ENCODE results near the gene ZSCAN29. TPM values are rescaled to one million over a fixed set of nuclear protein-coding genes. Genes with fewer than 3 reads are reported as not detected.
"Not testable (repeated sequence)": the region's sequence is repeated elsewhere in the genome, so short reads cannot be mapped to it uniquely, and the experiment has no call there.

ZSCAN29 gene
- total RNA-seq (2014; rRNA removed; shearing (Covaris generic); ENCODE audit: low replicate concordance): 8.4 and 15.6 TPM in 2 replicates

DNA sequence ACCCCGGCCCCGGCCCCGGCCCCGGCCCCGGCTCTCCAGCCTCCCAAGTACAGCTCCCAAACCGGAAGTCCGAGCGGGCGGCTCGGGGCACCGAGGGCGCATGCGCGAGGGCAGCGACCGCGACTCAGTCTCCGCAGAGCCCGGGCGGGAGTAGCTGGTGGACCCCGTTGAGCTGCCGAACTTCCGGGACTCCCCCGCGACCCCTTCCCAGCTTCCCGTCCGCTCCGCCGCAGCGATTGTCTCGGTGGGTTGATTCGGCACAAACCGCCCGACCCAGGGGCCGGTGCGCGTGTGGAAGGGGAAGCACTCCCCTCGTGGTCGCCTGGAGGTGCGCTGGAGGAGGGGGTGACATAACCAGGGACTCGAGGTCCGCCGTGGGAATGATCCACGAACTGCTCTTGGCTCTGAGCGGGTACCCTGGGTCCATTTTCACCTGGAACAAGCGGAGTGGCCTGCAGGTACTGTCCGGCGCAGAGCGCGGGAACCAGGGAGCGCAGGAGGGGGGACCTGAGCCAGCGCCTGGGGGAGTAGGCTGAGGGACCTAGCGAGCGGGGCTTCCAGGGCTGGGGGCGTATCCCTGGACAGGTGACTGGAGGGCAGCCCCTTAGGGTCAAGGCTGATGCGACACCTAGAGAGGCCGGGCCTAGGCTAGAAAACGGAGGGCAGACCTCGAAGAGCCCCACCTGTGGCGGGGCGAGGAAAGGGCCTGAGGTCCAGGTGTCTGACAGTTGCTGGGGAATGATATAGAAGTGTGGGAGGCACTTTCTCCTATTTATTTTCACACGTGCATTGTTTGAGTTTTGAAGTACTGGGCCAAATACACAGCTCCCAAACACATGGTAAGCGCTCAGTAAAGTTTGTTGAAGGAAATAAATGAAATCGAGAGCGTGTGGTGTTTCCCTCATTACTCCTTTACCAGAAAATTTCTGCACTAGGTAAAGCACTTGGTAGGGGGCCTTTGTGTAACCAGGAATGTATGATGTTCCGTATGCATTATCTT lies at the start of gene ZSCAN29, which contains the start of gene TUBGCP4:
Gene ZSCAN29 (minus strand): TSS at position 69 of the 1,000 bp plus-strand sequence. CDS start 1,130 bp downstream, outside the sequence.
Gene TUBGCP4 (plus strand): TSS at position 127 of the 1,000 bp plus-strand sequence. CDS start 254 bp downstream, at position 381.
- Histone ChIP-seq H3K9me3 (0 out of 2 replicates have a peak, but pooled peaks cover 2% of the 10 kb centered on the region), H3K27me3 (no peaks in the 10 kb centered on the region), H3K4me3 (peak within 1 kb of the TSS; percentile 90), H3K36me3 (peaks cover 43% of the 10 kb centered on the region)
- peak; percentile 87 for DNase-seq

DNA sequence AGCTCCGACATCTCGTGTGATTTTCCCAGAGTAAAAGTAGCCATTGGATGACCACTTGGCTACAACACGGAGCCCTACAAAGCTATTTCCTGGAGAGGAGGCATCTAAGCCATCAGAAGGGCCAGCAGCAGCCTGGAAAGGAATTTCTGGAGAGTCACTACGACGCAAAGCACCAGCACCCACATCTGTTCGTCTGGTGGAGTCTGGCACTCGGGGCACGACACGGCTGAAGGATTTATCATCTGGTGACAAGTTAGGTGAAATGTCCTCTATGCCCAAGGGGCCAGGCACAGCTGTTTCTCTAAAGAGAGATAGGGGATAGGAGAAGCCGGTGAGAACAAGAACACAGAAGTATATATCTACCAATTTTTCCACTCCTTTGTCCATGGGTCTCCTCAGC lies 49.6 kb upstream of the ZSCAN29 start:
- Histone ChIP-seq H3K27me3 (no peaks in the 10 kb centered on the region), H3K9me3 (no peaks in the 10 kb centered on the region), H3K4me3 (no peak overlapping the region), H3K36me3 (peaks cover 64% of the 10 kb centered on the region)
- DNase-seq: no peak

DNA sequence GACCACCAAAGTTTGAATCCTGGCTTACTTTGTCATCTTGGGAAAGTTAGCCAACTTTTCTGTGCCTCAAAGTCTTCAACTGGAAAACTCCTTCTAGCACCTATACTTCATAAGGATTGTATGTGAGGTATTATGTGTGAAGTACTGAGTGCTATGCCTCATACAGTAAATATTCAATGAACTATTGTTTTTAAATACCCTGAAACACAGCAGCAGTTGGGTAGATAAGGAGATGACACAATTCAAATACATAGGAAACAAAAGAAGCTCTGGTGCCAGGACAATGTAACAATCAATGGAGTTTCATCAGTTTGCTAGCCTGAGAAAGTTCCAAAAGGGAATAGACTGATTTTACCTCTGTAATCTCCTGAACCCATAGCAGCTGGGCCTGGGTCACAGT lies 43.4 kb upstream of the ZSCAN29 start:
- H3K4me3 ChIP-seq: no peak overlapping the region
- H3K36me3 ChIP-seq: peaks cover 75% of the 10 kb centered on the region
- H3K9me3 ChIP-seq: no peaks in the 10 kb centered on the region
- no peaks in the 10 kb centered on the region for H3K27me3 ChIP-seq
- DNase-seq: no peak

DNA sequence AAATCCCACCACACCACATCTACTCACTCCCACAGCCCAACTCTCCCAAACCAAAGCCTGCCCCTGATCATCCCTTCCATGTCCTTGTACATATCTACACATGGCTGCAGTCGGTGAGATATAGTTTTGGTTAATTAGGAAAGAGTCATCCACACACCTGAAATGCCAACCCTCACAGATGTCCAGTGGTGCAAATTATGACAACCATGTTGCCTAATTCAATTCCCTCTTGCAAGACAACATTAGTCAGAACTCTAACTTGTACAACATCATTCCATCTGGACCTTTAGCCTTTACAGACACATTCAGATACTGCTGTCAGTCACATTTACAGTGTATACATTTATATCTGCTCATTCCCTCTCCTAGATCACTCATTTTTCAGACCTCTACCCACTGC lies 41.3 kb upstream of the ZSCAN29 start:
- no peaks in the 10 kb centered on the region for H3K9me3 ChIP-seq
- peaks cover 85% of the 10 kb centered on the region for H3K36me3 ChIP-seq
- no peak for DNase-seq
- no peaks in the 10 kb centered on the region for H3K27me3 ChIP-seq
- no peak overlapping the region for H3K4me3 ChIP-seq

DNA sequence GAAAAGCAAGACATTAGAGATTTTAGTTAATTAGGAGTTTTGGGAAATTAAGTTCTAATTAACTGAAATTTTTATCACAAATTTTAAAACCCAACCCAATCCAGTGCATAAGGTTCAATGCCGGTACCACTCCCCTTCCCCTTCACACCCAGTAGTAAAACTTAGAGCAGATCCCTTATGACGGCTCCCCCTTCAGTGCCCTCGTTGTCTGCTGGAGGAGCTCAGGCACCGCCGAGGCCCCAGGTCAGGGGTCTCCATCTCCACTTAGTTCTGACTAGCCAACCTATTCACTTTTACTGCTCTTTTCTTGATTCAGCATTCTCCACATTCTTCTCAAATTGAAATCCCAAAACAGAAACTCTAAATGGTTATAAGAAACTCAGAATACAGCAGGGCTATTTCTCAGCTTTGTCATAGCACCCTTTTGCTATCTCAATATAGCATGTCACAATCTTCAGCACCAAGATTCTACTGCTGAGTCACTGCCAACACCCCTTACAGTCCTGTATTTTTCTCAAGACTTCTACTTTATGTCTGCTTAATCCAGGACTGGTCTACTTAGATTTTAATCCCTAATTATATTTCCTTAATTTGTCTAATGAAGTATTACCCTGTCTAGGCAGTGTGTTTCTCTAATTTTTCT lies 39.9 kb upstream of the ZSCAN29 start:
- H3K9me3 ChIP-seq: no peaks in the 10 kb centered on the region
- no peak for DNase-seq
- peaks cover 84% of the 10 kb centered on the region for H3K36me3 ChIP-seq
- no peaks in the 10 kb centered on the region for H3K27me3 ChIP-seq
- no peak overlapping the region for H3K4me3 ChIP-seq

DNA sequence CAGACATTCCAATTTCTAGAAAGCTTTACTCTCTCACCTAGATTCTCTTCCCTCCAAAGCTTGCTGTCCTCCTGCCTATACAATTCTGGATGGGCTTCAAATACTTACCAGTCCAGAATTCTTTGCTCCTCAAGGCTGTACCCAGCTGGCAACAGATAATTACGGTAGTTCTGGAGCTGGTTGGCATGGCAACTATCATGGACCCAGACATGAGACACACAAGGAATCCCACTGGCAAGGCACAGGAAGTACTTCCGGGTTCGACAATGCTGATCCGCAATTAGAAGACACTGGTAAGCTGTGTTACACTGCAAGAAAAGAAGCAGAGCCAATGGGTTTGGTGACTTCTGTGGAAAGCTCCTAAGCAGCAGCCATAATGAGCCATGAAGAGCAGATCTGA lies 37.9 kb upstream of the ZSCAN29 start:
- Histone ChIP-seq H3K27me3 (no peaks in the 10 kb centered on the region), H3K36me3 (peaks cover 89% of the 10 kb centered on the region), H3K4me3 (no peak overlapping the region), H3K9me3 (no peaks in the 10 kb centered on the region)
- DNase-seq: no peak

DNA sequence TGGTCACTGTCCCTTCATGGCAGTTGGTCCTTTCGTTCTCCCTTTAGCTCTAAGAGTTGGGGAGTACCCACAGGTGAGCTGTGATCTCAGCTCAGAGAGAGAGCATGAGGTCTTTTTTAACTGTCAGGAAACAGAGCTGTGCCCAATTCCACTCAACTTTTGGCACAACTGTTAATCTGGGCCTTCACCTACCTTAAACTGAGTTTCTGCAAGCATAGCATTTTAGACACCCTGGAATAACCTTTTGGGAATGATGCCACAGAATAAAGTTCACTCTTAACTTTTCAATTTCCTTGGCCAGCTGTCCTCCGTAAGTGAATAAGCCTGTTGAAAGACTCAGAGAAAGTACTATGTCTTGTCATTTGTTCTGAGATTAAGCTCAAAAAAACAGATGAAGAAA lies 36.0 kb upstream of the ZSCAN29 start:
- Histone ChIP-seq H3K4me3 (no peak overlapping the region), H3K9me3 (no peaks in the 10 kb centered on the region), H3K27me3 (no peaks in the 10 kb centered on the region), H3K36me3 (peaks cover 91% of the 10 kb centered on the region)
- no peak for DNase-seq

DNA sequence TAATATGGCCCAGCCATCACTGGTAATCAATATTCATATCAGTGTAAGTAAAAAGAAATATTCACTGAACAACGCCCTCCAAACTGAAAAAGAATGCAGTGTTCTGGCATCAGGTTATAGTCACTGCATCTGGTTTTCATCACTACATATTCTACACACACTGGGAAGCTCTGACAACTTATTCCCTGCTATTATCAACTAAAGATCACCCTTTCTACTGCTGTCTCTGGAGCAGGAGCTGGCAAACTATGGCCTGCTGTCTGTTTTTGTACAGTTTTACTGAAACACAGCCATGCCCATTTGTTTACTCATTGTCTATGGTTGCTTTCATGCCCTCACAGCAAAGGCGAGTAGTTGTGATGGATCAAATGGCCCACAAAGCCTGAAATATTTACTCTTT lies 35.3 kb upstream of the ZSCAN29 start:
- no peaks in the 10 kb centered on the region for H3K9me3 ChIP-seq
- DNase-seq: no peak
- no peaks in the 10 kb centered on the region for H3K27me3 ChIP-seq
- peaks cover 90% of the 10 kb centered on the region for H3K36me3 ChIP-seq
- no peak overlapping the region for H3K4me3 ChIP-seq

DNA sequence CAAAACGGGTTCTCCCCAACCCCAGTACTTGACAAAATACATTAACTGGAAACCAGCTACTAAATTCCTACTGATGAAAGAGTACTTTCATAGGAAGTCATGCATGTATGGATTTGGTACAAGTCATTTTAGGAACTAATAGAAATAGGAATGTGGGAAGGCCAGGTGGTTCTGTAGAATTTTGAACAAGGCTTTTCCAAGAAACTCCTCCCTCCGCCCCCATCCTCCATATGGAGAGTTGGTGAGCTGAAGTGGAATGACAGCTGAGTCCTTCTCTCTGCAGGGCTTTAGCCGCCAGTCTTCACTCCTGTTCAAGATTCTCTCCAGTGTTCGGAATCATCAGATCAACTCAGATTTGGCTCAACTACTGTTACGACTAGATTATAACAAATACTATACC lies 33.3 kb upstream of the ZSCAN29 start:
- H3K9me3 ChIP-seq: no peaks in the 10 kb centered on the region
- no peak overlapping the region for H3K4me3 ChIP-seq
- H3K36me3 ChIP-seq: peaks cover 85% of the 10 kb centered on the region
- DNase-seq: no peak
- no peaks in the 10 kb centered on the region for H3K27me3 ChIP-seq

DNA sequence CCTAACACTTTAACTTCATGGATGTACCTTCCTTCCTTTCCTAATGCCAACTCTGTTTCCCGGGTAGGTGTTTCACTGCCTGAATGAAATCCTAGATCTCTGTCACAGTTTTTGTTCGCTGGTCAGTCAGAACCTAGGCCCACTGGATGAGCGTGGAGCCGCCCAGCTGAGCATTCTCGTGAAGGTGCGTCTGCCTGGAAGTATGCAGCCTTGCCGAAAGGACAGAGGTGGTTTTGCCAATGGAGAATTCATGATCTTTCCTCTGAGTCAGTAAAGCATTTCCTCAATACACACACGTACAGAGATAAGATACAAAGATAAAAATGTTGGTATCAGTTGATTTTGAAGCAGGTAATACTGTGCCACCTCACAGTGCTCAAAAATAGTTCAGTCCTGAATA lies 32.8 kb upstream of the ZSCAN29 start:
- peaks cover 85% of the 10 kb centered on the region for H3K36me3 ChIP-seq
- H3K27me3 ChIP-seq: no peaks in the 10 kb centered on the region
- no peak for DNase-seq
- no peak overlapping the region for H3K4me3 ChIP-seq
- no peaks in the 10 kb centered on the region for H3K9me3 ChIP-seq

DNA sequence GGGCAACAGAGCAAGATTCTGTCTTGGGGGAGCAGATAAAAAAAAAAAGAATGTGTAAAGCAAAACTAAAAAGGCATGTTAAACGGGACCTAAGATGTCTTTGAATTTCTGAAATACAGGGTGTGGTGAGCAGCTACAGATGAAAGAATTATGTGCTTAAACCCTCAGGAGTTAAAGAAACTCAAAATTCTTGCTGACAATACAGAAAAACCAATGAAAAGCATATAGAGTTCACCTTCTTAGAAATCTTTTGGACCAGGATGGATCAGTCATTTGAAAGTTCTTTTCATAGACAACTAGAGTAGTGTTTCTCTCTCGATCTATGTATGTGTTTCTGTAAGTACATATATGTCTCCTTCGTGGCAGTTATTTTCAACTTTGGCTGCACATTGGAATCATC lies 31.4 kb upstream of the ZSCAN29 start:
- H3K9me3 ChIP-seq: no peaks in the 10 kb centered on the region
- H3K36me3 ChIP-seq: peaks cover 78% of the 10 kb centered on the region
- no peak overlapping the region for H3K4me3 ChIP-seq
- H3K27me3 ChIP-seq: no peaks in the 10 kb centered on the region
- DNase-seq: no peak

DNA sequence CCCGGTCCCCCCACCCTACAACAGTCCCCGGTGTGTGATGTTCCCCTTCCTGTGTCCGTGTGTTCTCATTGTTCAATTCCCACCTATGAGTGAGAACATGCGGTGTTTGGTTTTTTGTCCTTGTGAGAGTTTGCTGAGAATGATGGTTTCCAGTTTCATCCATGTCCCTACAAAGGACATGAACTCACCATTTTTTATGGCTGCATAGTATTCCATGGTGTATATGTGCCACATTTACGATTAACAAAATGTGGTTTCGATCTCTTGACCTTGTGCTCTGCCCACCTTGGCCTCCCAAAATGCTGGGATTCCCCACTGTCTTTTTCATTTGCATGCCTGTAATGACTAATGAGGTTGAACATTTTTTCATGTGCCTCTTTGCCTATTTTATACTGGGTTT lies 22.7 kb upstream of the ZSCAN29 start:
- H3K27me3 ChIP-seq, H3K4me3 ChIP-seq, H3K9me3 ChIP-seq, DNase-seq: not testable (repeated sequence)
- H3K36me3 ChIP-seq: peaks cover 52% of the 10 kb centered on the region

DNA sequence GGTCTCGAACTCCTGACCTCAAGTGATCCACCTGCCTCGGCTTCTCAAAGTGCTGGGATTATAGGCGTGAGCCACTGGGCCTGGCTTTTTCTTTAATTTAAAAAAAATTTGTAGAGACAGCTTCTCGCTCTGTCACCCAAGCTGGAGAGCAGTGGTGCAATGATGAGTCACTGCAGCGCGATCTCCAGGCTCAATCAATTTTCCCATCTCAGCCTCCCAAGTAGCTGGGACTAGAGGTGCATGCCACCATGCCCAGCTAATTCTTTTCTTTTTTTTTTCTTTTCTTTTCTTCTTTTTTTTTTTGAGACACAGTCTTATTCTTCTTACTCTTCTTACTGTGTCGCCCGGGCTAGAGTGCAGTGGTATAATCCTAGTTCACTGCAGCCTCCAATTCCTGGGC lies 19.9 kb upstream of the ZSCAN29 start:
- DNase-seq: no peak
- H3K36me3 ChIP-seq: peaks cover 54% of the 10 kb centered on the region
- H3K4me3 ChIP-seq: no peak overlapping the region
- no peaks in the 10 kb centered on the region for H3K27me3 ChIP-seq
- H3K9me3 ChIP-seq: no peaks in the 10 kb centered on the region

DNA sequence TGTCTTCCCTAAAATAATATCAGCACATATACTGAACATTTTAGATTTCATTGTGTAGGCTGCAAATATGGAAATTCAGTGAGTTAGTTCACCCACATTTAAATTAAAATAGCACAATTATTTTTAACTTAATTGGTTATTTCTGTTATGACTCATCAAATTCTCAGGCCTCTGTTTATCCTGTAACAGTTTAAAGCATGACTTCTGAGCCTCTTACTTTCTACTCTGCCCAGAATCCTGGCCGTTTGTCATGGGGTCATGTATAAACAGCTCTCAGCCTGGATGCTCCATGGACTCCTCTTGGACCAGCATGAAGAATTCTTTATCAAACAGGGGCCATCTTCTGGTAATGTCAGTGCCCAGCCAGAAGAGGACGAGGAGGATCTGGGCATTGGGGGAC lies 12.2 kb upstream of the ZSCAN29 start:
- DNase-seq: peak; percentile 13
- Histone ChIP-seq H3K36me3 (peaks cover 85% of the 10 kb centered on the region), H3K9me3 (no peaks in the 10 kb centered on the region), H3K4me3 (no peak overlapping the region), H3K27me3 (no peaks in the 10 kb centered on the region)

DNA sequence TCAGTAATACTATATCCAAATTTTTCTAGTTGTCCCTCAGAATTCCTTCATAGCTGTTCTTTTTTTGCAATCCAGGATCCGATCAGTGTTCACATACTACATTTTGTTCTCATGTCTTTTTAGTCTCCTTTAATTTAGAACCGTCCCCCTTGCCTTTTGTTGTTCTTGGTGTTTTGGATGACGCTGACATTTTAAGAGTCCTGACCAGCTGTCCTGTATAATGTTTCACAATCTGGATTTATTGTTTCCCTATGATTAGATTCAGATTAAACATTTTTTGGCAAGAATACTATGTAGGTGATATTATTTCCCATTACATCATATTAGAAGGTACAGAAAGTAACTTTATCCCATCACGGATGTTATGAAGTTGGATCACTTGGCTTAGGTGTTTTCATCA lies 11.5 kb upstream of the ZSCAN29 start:
- H3K4me3 ChIP-seq: no peak overlapping the region
- H3K36me3 ChIP-seq: peaks cover 83% of the 10 kb centered on the region
- no peak for DNase-seq
- no peaks in the 10 kb centered on the region for H3K9me3 ChIP-seq
- no peaks in the 10 kb centered on the region for H3K27me3 ChIP-seq

DNA sequence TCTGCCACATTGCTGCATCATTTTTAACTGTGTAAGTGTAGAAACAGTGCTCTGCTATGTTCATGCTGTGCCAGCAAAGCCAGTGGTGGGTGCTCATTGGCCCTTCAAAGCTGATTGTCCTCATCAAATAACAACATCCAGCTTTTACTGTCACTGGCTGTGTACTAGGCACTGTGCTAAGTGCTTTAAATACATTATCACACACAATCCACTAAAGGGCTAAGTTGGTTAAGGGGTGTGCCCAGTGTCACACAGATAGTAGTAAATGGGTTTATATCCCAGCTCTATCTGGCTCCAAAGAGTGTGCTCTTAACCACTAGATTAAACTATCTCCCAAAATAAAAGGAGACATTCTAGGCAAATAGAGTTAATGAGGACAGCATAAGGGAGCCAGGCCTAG lies 7.8 kb upstream of the ZSCAN29 start:
- Histone ChIP-seq H3K36me3 (peaks cover 67% of the 10 kb centered on the region), H3K9me3 (no peaks in the 10 kb centered on the region), H3K27me3 (no peaks in the 10 kb centered on the region), H3K4me3 (no peak overlapping the region)
- no peak for DNase-seq

DNA sequence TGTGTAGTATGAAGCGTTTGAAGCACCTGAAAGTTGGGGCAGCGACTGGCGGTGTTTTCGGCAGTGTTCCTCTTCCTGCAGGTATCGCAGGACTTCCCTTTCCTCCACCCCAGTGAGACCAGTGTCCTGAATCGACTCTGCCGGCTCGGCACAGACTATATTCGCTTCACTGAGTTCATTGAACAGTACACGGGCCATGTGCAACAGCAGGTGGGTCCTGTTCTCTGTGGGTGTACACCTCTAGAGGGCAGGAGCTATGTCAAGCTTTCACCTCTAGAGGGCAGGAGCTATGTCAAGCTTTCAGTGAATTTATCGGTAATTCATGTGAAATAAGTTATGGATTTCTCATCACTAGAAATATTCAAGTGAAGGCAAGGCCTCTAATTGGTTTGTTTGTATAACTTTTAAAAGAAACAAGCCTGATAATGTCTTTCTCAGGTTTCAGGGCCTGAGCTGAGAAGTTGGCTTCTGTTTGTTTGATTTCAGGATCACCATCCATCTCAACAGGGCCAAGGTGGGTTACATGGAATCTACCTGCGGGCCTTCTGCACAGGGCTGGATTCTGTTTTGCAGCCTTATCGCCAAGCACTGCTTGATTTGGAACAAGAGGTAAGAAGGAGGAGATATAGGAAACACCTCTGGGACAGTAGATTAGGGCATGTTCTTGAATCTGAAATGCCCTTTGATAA lies 5.3 kb upstream of the ZSCAN29 start:
- Histone ChIP-seq H3K27me3 (no peaks in the 10 kb centered on the region), H3K36me3 (peaks cover 53% of the 10 kb centered on the region), H3K4me3 (no peak overlapping the region), H3K9me3 (no peaks in the 10 kb centered on the region)
- no peak for DNase-seq

All from MG63 (cell line).